CD4-positive, alpha-beta T cell treated with Interleukin-2 at 100 ng/mL for 4 hours (primary cell): ENCODE measurements around the gene RCSD1.

Experiments used
- DNase-seq: peaks from one replicate; pipeline ENCODE4 v3.0.0-alpha.2; 2020; ENCODE audit warnings: low spot score

Gene RCSD1

GRCh38 chr1:167618366-167618765, 11.7 kb upstream of the RCSD1 start:
- no peak for DNase-seq

GRCh38 chr1:167618789-167619188, 11.2 kb upstream of the RCSD1 start:
- DNase-seq = no peak

- DNase-seq = no peak
These were observed 10.0 kb upstream of the RCSD1 start for GRCh38 chr1:167620002-167620401.

GRCh38 chr1:167621780-167622313, 8.2 kb upstream of the RCSD1 start:
- no peak for DNase-seq

GRCh38 chr1:167623951-167624350, 6.1 kb upstream of the RCSD1 start:
- no peak for DNase-seq

GRCh38 chr1:167625040-167625823, 4.8 kb upstream of the RCSD1 start:
- DNase-seq = no peak

- no peak for DNase-seq
These were observed 2.5 kb upstream of the RCSD1 start for GRCh38 chr1:167627615-167627864.

- DNase-seq = peak; percentile 84
These were observed 2.0 kb upstream of the RCSD1 start for GRCh38 chr1:167627865-167628641.

- no peak for DNase-seq
These were observed 1.1 kb upstream of the RCSD1 start for GRCh38 chr1:167628741-167629515.

- DNase-seq = peak; percentile 34
These were observed 745 bp downstream of the RCSD1 start for GRCh38 chr1:167630568-167631385.

- no peak for DNase-seq
These were observed 1.4 kb downstream of the RCSD1 start for GRCh38 chr1:167631386-167631935.

GRCh38 chr1:167631936-167632614, 2.0 kb downstream of the RCSD1 start:
- DNase-seq = peak; percentile 40

GRCh38 chr1:167633258-167633944, 3.4 kb downstream of the RCSD1 start:
- no peak for DNase-seq

GRCh38 chr1:167634435-167634834, 4.4 kb downstream of the RCSD1 start:
- no peak for DNase-seq

- no peak for DNase-seq
These were observed 5.2 kb downstream of the RCSD1 start for GRCh38 chr1:167635156-167635648.

- no peak for DNase-seq
These were observed 5.9 kb downstream of the RCSD1 start for GRCh38 chr1:167635941-167636340.

GRCh38 chr1:167638064-167638463, 8.0 kb downstream of the RCSD1 start:
- DNase-seq = no peak

- DNase-seq = no peak
These were observed 10.0 kb downstream of the RCSD1 start for GRCh38 chr1:167640051-167640450.

- DNase-seq = peak; percentile 65
These were observed 11.9 kb downstream of the RCSD1 start for GRCh38 chr1:167641786-167642500.

GRCh38 chr1:167642501-167642826, 12.4 kb downstream of the RCSD1 start:
- no peak for DNase-seq
